ENCODE measurements around the gene PELI1.

Gene PELI1

GRCh38 chr2:64143169-64144056, 807 bp downstream of the PELI1 start:
- no peak for TF ChIP-seq JUND (IDR thresholded peaks at IDR 0.05; ENCODE audit: low read depth)
- in situ Hi-C loops (cut with HindIII; ENCODE audit: low pct_unique_long_range_greater_than_20kb, low sequenced_read_pairs), result no loop called here
- DNase-seq (ENCODE audit: low read depth in 1 of 2, low spot score in 1 of 2), result peak in 1 of 2 experiments; percentile 27

GRCh38 chr2:64142741-64143168, 1.5 kb downstream of the PELI1 start:
- in situ Hi-C loops (cut with HindIII; ENCODE audit: low pct_unique_long_range_greater_than_20kb, low sequenced_read_pairs), result no loop called here

DNA sequence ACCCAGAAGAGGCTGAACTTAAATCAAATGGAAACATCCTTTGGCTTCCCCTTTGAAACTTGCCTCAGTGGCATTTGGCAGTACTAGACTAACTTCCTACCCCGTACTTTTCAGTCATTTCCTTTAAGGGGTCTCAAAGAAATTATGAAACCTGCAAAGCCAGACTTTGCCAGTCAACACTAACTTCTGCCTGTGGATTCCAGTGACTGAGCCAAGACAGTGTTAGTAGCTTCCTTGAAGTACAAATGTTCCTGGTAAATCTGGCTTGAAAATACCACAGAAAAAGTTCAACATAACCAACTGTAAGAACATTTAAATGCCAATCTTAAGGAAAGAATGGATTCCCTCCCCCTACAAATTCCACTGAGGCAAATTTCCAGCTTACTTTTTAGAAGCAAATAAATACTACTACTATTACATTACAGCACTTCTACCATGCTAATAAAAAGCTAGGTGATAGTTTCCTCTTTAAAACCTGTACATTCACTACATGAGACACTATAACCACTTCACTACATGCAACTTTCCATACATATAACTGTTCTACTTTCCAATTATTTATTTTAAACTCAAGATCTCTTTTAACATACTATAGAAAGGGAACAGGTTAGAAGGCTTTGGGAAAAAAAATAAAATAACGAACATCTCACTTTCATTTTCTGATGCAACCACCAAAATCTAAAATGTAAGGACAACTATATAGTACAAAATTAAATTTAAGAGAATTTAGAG, 2.4 kb downstream of the PELI1 start:
- peak in 1 of 2 experiments; percentile 3 for DNase-seq (ENCODE audit: low read depth in 1 of 2, low spot score in 1 of 2)
- in situ Hi-C loops (cut with HindIII; ENCODE audit: low pct_unique_long_range_greater_than_20kb, low sequenced_read_pairs), result no loop called here
- TF ChIP-seq JUND (IDR thresholded peaks at IDR 0.05; ENCODE audit: low read depth), result no peak

More at GRCh38 chr2:64142741-64143168, 1.5 kb downstream of the PELI1 start:
- no peak for TF ChIP-seq JUND (IDR thresholded peaks at IDR 0.05; ENCODE audit: low read depth)
- no peak for DNase-seq (ENCODE audit: low read depth in 1 of 2, low spot score in 1 of 2)

GRCh38 chr2:64140665-64141200, 3.5 kb downstream of the PELI1 start:
- no peak for DNase-seq (ENCODE audit: low read depth in 1 of 2, low spot score in 1 of 2)
- no peak for TF ChIP-seq JUND (IDR thresholded peaks at IDR 0.05; ENCODE audit: low read depth)
- in situ Hi-C loops (cut with HindIII; ENCODE audit: low pct_unique_long_range_greater_than_20kb, low sequenced_read_pairs), result no loop called here

GRCh38 chr2:64139956-64140355, 4.3 kb downstream of the PELI1 start:
- TF ChIP-seq JUND (IDR thresholded peaks at IDR 0.05; ENCODE audit: low read depth), result no peak
- in situ Hi-C loops (cut with HindIII; ENCODE audit: low pct_unique_long_range_greater_than_20kb, low sequenced_read_pairs), result no loop called here
- no peak for DNase-seq (ENCODE audit: low read depth in 1 of 2, low spot score in 1 of 2)

DNA sequence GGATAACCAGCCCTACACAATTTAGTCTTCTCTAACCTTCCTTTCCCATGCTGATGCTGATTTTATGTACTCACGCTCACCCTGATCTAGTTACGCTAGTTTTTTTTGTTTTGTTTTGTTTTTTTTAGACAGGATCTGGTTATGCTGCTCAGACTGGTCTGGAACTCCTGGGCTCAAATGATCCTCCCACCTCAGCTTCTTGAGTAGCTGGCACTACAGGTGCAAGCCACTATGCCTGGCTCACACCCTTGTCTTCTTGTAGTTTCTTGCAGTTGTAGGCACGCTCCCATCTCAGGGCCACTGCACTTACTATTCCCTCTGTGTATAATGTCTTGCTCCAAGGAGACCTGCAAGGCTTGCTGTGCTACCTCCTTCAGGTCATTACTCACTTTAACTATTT, 6.2 kb downstream of the PELI1 start:
- no peak for TF ChIP-seq JUND (IDR thresholded peaks at IDR 0.05; ENCODE audit: low read depth)
- in situ Hi-C loops (cut with HindIII; ENCODE audit: low pct_unique_long_range_greater_than_20kb, low sequenced_read_pairs), result no loop called here
- peak in 1 of 2 experiments; percentile 77 for DNase-seq (ENCODE audit: low read depth in 1 of 2, low spot score in 1 of 2)

- TF ChIP-seq JUND (IDR thresholded peaks at IDR 0.05; ENCODE audit: low read depth), result no peak
- no peak for DNase-seq (ENCODE audit: low read depth in 1 of 2, low spot score in 1 of 2)
- in situ Hi-C loops (cut with HindIII; ENCODE audit: low pct_unique_long_range_greater_than_20kb, low sequenced_read_pairs), result no loop called here
Measured at GRCh38 chr2:64137567-64137966, 6.7 kb downstream of the PELI1 start.

DNA sequence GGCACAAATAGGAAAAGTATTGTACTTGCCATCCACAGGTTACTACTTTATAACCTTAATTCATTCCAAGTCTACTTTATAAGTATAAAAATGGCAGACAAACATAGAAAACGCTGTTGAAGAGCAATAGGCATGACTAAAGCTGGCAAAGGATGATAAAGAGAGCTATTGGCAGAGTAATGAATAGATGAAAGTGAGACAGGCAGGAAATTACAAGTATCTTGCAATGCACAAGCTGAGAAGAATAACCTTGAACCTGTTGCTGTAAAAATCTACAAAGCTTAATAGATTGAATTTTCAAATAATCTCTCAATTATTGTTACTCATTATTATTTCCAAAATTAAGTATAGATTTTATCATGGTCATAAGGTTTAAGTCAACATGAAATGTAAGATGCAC, 8.8 kb downstream of the PELI1 start:
- no peak for DNase-seq (ENCODE audit: low read depth in 1 of 2, low spot score in 1 of 2)
- in situ Hi-C loops (cut with HindIII; ENCODE audit: low pct_unique_long_range_greater_than_20kb, low sequenced_read_pairs), result no loop called here
- no peak for TF ChIP-seq JUND (IDR thresholded peaks at IDR 0.05; ENCODE audit: low read depth)

DNA sequence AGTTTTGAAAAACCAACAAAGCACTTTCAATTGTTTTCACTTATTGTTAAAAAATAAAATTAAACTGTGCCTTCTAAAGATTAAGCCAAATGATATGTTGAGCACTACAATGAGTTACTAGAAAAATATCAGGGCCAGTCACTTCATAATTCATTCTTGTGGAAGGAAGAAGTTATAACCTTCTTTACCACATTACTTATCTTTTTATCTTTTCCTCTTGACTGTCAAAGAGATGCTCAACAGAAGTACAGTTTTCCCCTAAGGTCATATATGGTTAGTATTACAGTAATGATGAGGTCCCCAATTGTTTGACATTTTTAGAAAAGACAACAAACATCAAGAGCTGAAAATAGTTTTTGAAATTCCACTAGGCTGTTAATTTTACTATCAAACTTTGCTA, 9.4 kb downstream of the PELI1 start:
- no peak for DNase-seq (ENCODE audit: low read depth in 1 of 2, low spot score in 1 of 2)
- TF ChIP-seq JUND (IDR thresholded peaks at IDR 0.05; ENCODE audit: low read depth), result no peak
- in situ Hi-C loops (cut with HindIII; ENCODE audit: low pct_unique_long_range_greater_than_20kb, low sequenced_read_pairs), result no loop called here

DNA sequence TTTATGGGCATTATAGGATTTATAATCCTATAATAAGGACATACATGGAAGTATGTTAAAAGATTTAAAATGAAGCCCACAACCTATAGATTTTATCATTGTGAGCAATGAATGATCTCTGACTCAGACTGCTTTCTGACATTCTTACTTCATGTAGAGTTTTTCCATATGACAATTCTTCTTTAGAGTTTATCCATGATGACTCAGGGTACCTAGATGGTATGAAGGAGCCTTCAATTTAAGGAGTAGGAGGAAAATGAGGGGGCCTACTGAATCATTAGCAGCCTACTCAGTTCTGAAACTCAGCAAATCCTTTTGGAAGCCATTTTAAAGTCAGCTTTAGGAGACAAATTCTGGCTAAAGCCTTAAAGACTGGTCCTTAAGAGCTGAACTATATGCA, 10.4 kb downstream of the PELI1 start:
- in situ Hi-C loops (cut with HindIII; ENCODE audit: low pct_unique_long_range_greater_than_20kb, low sequenced_read_pairs), result no loop called here
- DNase-seq (ENCODE audit: low read depth in 1 of 2, low spot score in 1 of 2), result no peak
- TF ChIP-seq JUND (IDR thresholded peaks at IDR 0.05; ENCODE audit: low read depth), result no peak

DNA sequence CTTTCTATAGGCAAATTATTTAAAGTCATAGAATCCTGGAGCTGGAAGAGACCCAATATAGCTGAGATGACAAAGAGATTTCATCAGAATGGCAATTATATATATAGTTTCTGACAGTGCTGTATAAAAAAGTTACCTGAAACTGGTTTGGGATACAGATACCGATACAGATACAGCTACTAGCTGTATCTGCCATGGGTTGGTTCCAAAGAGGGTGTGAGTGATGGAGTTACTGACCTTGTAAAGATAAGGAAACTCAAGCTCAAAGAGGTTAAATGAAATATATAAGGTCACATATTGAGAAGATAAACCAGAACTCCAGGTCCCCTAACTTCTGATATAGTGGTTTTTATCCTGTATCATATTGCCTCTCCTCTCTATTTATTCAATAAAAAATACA, 10.9 kb downstream of the PELI1 start:
- in situ Hi-C loops (cut with HindIII; ENCODE audit: low pct_unique_long_range_greater_than_20kb, low sequenced_read_pairs), result no loop called here
- DNase-seq (ENCODE audit: low read depth in 1 of 2, low spot score in 1 of 2), result no peak
- no peak for TF ChIP-seq JUND (IDR thresholded peaks at IDR 0.05; ENCODE audit: low read depth)

- DNase-seq (ENCODE audit: low read depth in 1 of 2, low spot score in 1 of 2), result no peak
- no peak for TF ChIP-seq JUND (IDR thresholded peaks at IDR 0.05; ENCODE audit: low read depth)
- in situ Hi-C loops (cut with HindIII; ENCODE audit: low pct_unique_long_range_greater_than_20kb, low sequenced_read_pairs), result no loop called here
Measured at GRCh38 chr2:64130333-64130732, 13.9 kb downstream of the PELI1 start.

DNA sequence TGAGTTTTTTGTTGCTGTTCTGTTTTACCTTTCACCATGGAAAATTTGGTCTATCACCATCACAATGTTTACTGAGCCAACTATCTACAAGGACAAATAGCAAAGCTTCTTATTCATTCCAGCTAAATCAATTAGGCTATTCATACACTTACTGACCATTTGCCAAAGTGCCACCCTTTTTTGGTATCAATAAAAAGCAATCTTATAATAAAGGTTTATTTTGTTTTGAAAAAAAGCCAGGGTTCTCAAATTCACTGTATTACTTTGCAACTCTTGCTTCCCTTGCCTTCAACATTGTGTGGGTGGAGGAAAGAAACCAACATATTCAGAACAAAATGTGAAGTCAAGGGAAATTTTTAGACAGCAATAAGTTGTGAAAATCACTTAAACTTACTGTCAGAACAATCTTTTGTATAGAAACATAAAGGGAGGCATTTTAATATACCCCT, 15.3 kb downstream of the PELI1 start:
- no peak for TF ChIP-seq JUND (IDR thresholded peaks at IDR 0.05; ENCODE audit: low read depth)
- DNase-seq (ENCODE audit: low read depth in 1 of 2, low spot score in 1 of 2), result no peak
- in situ Hi-C loops (cut with HindIII; ENCODE audit: low pct_unique_long_range_greater_than_20kb, low sequenced_read_pairs), result no loop called here

Measured in T47D (cell line).